Endothelial cell of umbilical vein (primary cell): ENCODE results near the gene FREM1. TPM values are rescaled to one million over a fixed set of nuclear protein-coding genes. Genes with fewer than 3 reads are reported as not detected.

ENCODE experiments used
- BruUV-seq: library from RNA; stranded (reverse); fragments of 400-500 nt; replicated peaks from 2 replicates; lab custom pipeline; 2021; lab: Mats Ljungman, UMichigan
- CTCF ChIA-PET: fragments of 300-600, 350-600 bp; sonication (Branson Sonifier 250); formaldehyde crosslinking; loops from one replicate; lab custom pipeline; 2021; ENCODE audit warnings: antibody characterized with exemption, inconsistent platforms; lab: Charles Lee
- POLR2A ChIA-PET: fragments of 300-600, 350-600 bp; sonication (Branson Sonifier 250); formaldehyde crosslinking; loops from one replicate; lab custom pipeline; 2021; ENCODE audit warnings: antibody characterized with exemption, inconsistent platforms; lab: Charles Lee
- DNase-seq: peaks from one replicate; pipeline ENCODE4 v3.0.0-alpha.2; 2011; ENCODE audit warnings: low read depth, low spot score
- FAIRE-seq: peaks from 2 replicates; lab custom pipeline; 2011; peaks lifted over from hg19 to GRCh38; lab: Jason Lieb, UNC
- H2AFZ ChIP-seq: 2 replicates; pipeline ENCODE4 v1.6.0; 2012; ENCODE audit warnings: low read depth, low read length, control low read depth, inconsistent platforms
- H3K27ac ChIP-seq: 2 replicates; pipeline ENCODE4 v1.5.1; 2011; ENCODE audit warnings: low read depth, mild to moderate bottlenecking, control low read depth, low read length, moderate library complexity; ENCODE audit not compliant: insufficient read depth
- H3K27me3 ChIP-seq, 2 experiments: 2 replicates each; pipeline versions ENCODE4 v1.6.0 to v1.6.1; 2011; ENCODE audit warnings: low read length in 2 of 2, mixed read lengths in 1 of 2; ENCODE audit not compliant: control insufficient read depth in 2 of 2, insufficient read depth in 2 of 2
- H3K36me3 ChIP-seq, 2 experiments: 2 replicates in 1 of 2; 3 replicates in 1 of 2; pipeline ENCODE4 v1.5.1; 2011; ENCODE audit warnings: low read length in 2 of 2, mild to moderate bottlenecking in 1 of 2, moderate library complexity in 1 of 2; ENCODE audit not compliant: control insufficient read depth in 2 of 2, insufficient read depth in 2 of 2; ENCODE audit errors: extremely low read depth in 1 of 2
- H3K4me1 ChIP-seq: 3 replicates; pipeline ENCODE4 v1.5.1; 2011; ENCODE audit warnings: mild to moderate bottlenecking, low read length; ENCODE audit not compliant: control insufficient read depth, insufficient read depth; ENCODE audit errors: extremely low read depth
- H3K4me2 ChIP-seq: 2 replicates; pipeline ENCODE4 v1.6.1; 2011; ENCODE audit warnings: low read length, control low read depth, mixed read lengths; ENCODE audit not compliant: insufficient read depth
- H3K4me3 ChIP-seq, 3 experiments: fragments of 200-600 bp in 1 of 3; sonication (generic), shearing (Covaris generic) in 1 of 3; replicated peaks in 1 of 3; 2 replicates each; pipeline ENCODE4 v1.5.1; 2011 to 2016; ENCODE audit warnings: control low read depth in 3 of 3, low read length in 3 of 3, mild to moderate bottlenecking in 2 of 3, inconsistent platforms in 1 of 3, low read depth in 1 of 3, moderate library complexity in 1 of 3; ENCODE audit not compliant: insufficient read depth in 1 of 3
- H3K79me2 ChIP-seq: 2 replicates; pipeline ENCODE4 v1.6.0; 2012; ENCODE audit warnings: low read length, inconsistent platforms; ENCODE audit not compliant: control insufficient read depth, insufficient read depth
- H3K9ac ChIP-seq: replicated peaks from 2 replicates; pipeline ENCODE3; 2011; ENCODE audit warnings: low read length, control low read depth; ENCODE audit not compliant: insufficient read depth; ENCODE audit errors: extremely low read depth
- H3K9me1 ChIP-seq: replicated peaks from 3 replicates; pipeline ENCODE4 v1.6.0; 2011; ENCODE audit warnings: mild to moderate bottlenecking, low read length; ENCODE audit not compliant: control insufficient read depth, insufficient read depth; ENCODE audit errors: extremely low read depth
- H3K9me3 ChIP-seq: replicated peaks from 2 replicates; pipeline ENCODE4 v1.5.1; 2012; ENCODE audit warnings: low read length, inconsistent platforms; ENCODE audit not compliant: control insufficient read depth, insufficient read depth
- H4K20me1 ChIP-seq: replicated peaks from 2 replicates; pipeline ENCODE3; 2011; ENCODE audit warnings: mild to moderate bottlenecking, low read length; ENCODE audit not compliant: control insufficient read depth, insufficient read depth; ENCODE audit errors: extremely low read depth
- CTCF ChIP-seq, 2 donors: IDR thresholded peaks; 1 replicate in 1 of 2; 2 replicates in 1 of 2; pipeline ENCODE4 v1.5.1; 2011; ENCODE audit warnings: low read length in 2 of 2, mild to moderate bottlenecking in 2 of 2, moderate library complexity in 2 of 2, control low read depth in 1 of 2, inconsistent platforms in 1 of 2, low read depth in 1 of 2; ENCODE audit not compliant: insufficient read depth in 1 of 2; ENCODE audit errors: extremely low read depth in 1 of 2
- EZH2 ChIP-seq: IDR thresholded peaks from 2 replicates; pipeline ENCODE4 v1.6.1; 2012; ENCODE audit warnings: borderline replicate concordance, low read depth, mild to moderate bottlenecking, moderate library complexity, low read length, inconsistent platforms; ENCODE audit not compliant: severe bottlenecking
- FOS ChIP-seq: IDR thresholded peaks from 2 replicates; pipeline ENCODE4 v1.6.1; 2011; ENCODE audit warnings: mild to moderate bottlenecking, low read length, moderate library complexity, borderline replicate concordance; ENCODE audit not compliant: insufficient read depth
- GATA2 ChIP-seq: IDR thresholded peaks from 2 replicates; pipeline ENCODE4 v1.7.0; 2011; ENCODE audit warnings: low read depth, mild to moderate bottlenecking, moderate library complexity, mixed read lengths, low read length; ENCODE audit not compliant: insufficient read length, insufficient read depth
- JUN ChIP-seq: IDR thresholded peaks from 2 replicates; pipeline ENCODE4 v1.6.1; 2011; ENCODE audit warnings: borderline replicate concordance, low read depth; ENCODE audit not compliant: insufficient read length, insufficient read depth
- MAX ChIP-seq: IDR thresholded peaks from 2 replicates; pipeline ENCODE4 v1.6.1; 2011; ENCODE audit not compliant: insufficient read depth, insufficient read length
- MYC ChIP-seq: IDR thresholded peaks from one replicate; pipeline ENCODE4 v1.6.1; 2011; ENCODE audit warnings: mild to moderate bottlenecking, low read depth, low read length
- POLR2A ChIP-seq: IDR thresholded peaks from 2 replicates; pipeline ENCODE4 v1.6.1; 2012; ENCODE audit warnings: low read depth, mild to moderate bottlenecking, control low read depth, low read length
- POLR2AphosphoS5 ChIP-seq: IDR thresholded peaks from 2 replicates; pipeline ENCODE4 v1.6.1; 2012; ENCODE audit warnings: low read depth, mild to moderate bottlenecking, control low read depth, low read length, moderate library complexity; ENCODE audit not compliant: insufficient read depth
- dilution Hi-C: fragments of 300-500 bp; cut with MboI; formaldehyde crosslinking; loops from one replicate; pipeline ENCODE4 v1.15.0; 2019; ENCODE audit warnings: low sequenced_read_pairs; ENCODE audit not compliant: extremely low pct_ligation_motif_present
- intact Hi-C: fragments of 100-400 bp; cut with micrococcal nuclease; formaldehyde crosslinking; loops from one replicate; pipeline ENCODE4 v1.10.0; 2022
- polyA plus RNA-seq, 4 experiments: library from polyadenylated mRNA; depleted of rRNA in 3 of 4; stranded (reverse) in 3 of 4; unstranded in 1 of 4; fragments of >200 nt; gene quantifications; 2 replicates each; pipeline versions ENCODE4 v1.2.1 to v1.2.3, GENCODE V29; 2011 to 2012; ENCODE audit warnings: missing spikeins in 1 of 4
- total RNA-seq: library from RNA; stranded (reverse); gene quantifications from 2 replicates; pipeline ENCODE4 v1.2.3, GENCODE V29; 2021

FREM1 gene
- total and polyA plus RNA-seq, 2 donors (not counting 3 experiments of a cell fraction or from before 2014, with no cell fraction given), result 0.10 to 0.29 TPM

- no peak for TF ChIP-seq JUN
- no peak overlapping the region for H2AFZ ChIP-seq
- dilution Hi-C loops (no loop called here), intact Hi-C loops (no loop called here)
- no peak overlapping the region for H3K27ac ChIP-seq
- H4K20me1 ChIP-seq, result no peaks in the 10 kb centered on the region
- H3K4me2 ChIP-seq, result no peak overlapping the region
- H3K4me3 ChIP-seq, result no peak overlapping the region
- no peaks in the 10 kb centered on the region for H3K4me1 ChIP-seq
- ChIA-PET CTCF (no interaction called here), POLR2A (no interaction called here)
- DNase-seq (no peak), FAIRE-seq (no peak)
- no peaks in the 10 kb centered on the region for H3K36me3 ChIP-seq
- peaks cover 2 to 3% of the 10 kb centered on the region in 2 experiments for H3K27me3 ChIP-seq
- H3K9me3 ChIP-seq, result no peaks in the 10 kb centered on the region
- no peak overlapping the region for H3K9ac ChIP-seq
- H3K79me2 ChIP-seq, result no peaks in the 10 kb centered on the region
- BruUV-seq, result no TSS peak
- no peaks in the 10 kb centered on the region for H3K9me1 ChIP-seq
Measured at GRCh38 chr9:14899042-14899814, 11.0 kb downstream of the FREM1 start.

- H3K36me3 ChIP-seq, result no peaks in the 10 kb centered on the region
- no TSS peak for BruUV-seq
- FAIRE-seq (no peak), DNase-seq (no peak)
- no peak overlapping the region for H3K4me3 ChIP-seq
- H3K4me1 ChIP-seq, result no peaks in the 10 kb centered on the region
- H3K9me3 ChIP-seq, result no peaks in the 10 kb centered on the region
- H4K20me1 ChIP-seq, result no peaks in the 10 kb centered on the region
- ChIA-PET CTCF (interaction anchor here (2.5 kb wide), 1 partner anchor 12 kb away, joined by 6 read pairs; no protein-coding TSS in a partner anchor), POLR2A (no interaction called here)
- no peak overlapping the region for H3K27ac ChIP-seq
- H3K27me3 ChIP-seq, result peaks cover 2 to 3% of the 10 kb centered on the region in 2 experiments
- H3K4me2 ChIP-seq, result no peak overlapping the region
- H2AFZ ChIP-seq, result no peak overlapping the region
- dilution Hi-C loops, result no loop called here
- TF ChIP-seq EZH2 (no peak), JUN (no peak), FOS (no peak), POLR2AphosphoS5 (no peak), POLR2A (no peak), MAX (no peak), CTCF (IDR thresholded peaks at IDR 0.05; ENCODE audit: extremely low read depth in 1 of 2, insufficient read depth in 1 of 2, low read depth in 1 of 2, low read length in 2 of 2) (no peak), MYC (no peak), GATA2 (no peak)
- no peaks in the 10 kb centered on the region for H3K9me1 ChIP-seq
- H3K79me2 ChIP-seq, result no peaks in the 10 kb centered on the region
- no peak overlapping the region for H3K9ac ChIP-seq
- intact Hi-C loops, result no loop called here
Measured at GRCh38 chr9:14895806-14896205, 14.4 kb downstream of the FREM1 start.
